Renal cortical epithelial cell (primary cell): ENCODE results near the gene TSC22D4. TPM values are rescaled to one million over a fixed set of nuclear protein-coding genes. Genes with fewer than 3 reads are reported as not detected.
"Not testable (repeated sequence)": the region's sequence is repeated elsewhere in the genome, so short reads cannot be mapped to it uniquely, and the experiment has no call there.

Source experiments
- DNase-seq: peaks from one replicate; pipeline ENCODE4 v3.0.0-alpha.2; 2011; ENCODE audit warnings: low read depth
- total RNA-seq: library from RNA; depleted of rRNA; stranded (reverse); fragments of >200 nt; gene quantifications from 2 replicates; pipeline ENCODE4 v1.2.3, GENCODE V29; 2014

Gene TSC22D4
- 14.6 and 25.2 TPM in 2 replicates for total RNA-seq

GRCh38 chr7:100478958-100479660, at the start of gene TSC22D4:
Gene TSC22D4 (minus strand): TSS chr7:100479214. CDS start chr7:100478038, 1,176 bp downstream.
- peak; percentile 85 for DNase-seq

- not testable (repeated sequence) for DNase-seq
Measured at GRCh38 chr7:100528108-100528866, 49.3 kb upstream of the TSC22D4 start.

GRCh38 chr7:100523192-100523591, 44.2 kb upstream of the TSC22D4 start:
- not testable (repeated sequence) for DNase-seq

GRCh38 chr7:100521909-100522593, 43.0 kb upstream of the TSC22D4 start:
- DNase-seq: not testable (repeated sequence)

- DNase-seq: no peak
Measured at GRCh38 chr7:100521076-100521475, 42.1 kb upstream of the TSC22D4 start.

- DNase-seq: no peak
Measured at GRCh38 chr7:100520138-100520537, 41.1 kb upstream of the TSC22D4 start.

GRCh38 chr7:100519580-100519979, 40.6 kb upstream of the TSC22D4 start:
- no peak for DNase-seq

- no peak for DNase-seq
Measured at GRCh38 chr7:100517305-100517704, 38.3 kb upstream of the TSC22D4 start.

GRCh38 chr7:100516135-100516812, 37.3 kb upstream of the TSC22D4 start:
- DNase-seq: peak; percentile 84

GRCh38 chr7:100515072-100515532, 36.1 kb upstream of the TSC22D4 start:
- DNase-seq: peak; percentile 64

GRCh38 chr7:100513212-100513810, 34.3 kb upstream of the TSC22D4 start:
- DNase-seq: no peak

GRCh38 chr7:100510437-100511239, 31.6 kb upstream of the TSC22D4 start:
- no peak for DNase-seq

- DNase-seq: no peak
Measured at GRCh38 chr7:100509231-100509630, 30.2 kb upstream of the TSC22D4 start.

GRCh38 chr7:100506356-100506923, 27.4 kb upstream of the TSC22D4 start:
- DNase-seq: no peak

GRCh38 chr7:100504887-100505611, 26.0 kb upstream of the TSC22D4 start:
- no peak for DNase-seq

- not testable (repeated sequence) for DNase-seq
Measured at GRCh38 chr7:100504031-100504430, 25.0 kb upstream of the TSC22D4 start.

GRCh38 chr7:100500743-100501142, 21.7 kb upstream of the TSC22D4 start:
- not testable (repeated sequence) for DNase-seq

GRCh38 chr7:100496509-100496908, 17.5 kb upstream of the TSC22D4 start:
- DNase-seq: no peak

- DNase-seq: no peak
Measured at GRCh38 chr7:100493476-100494264, 14.7 kb upstream of the TSC22D4 start.
